Prostate gland (tissue), 2 donors: ENCODE measurements around the gene PRR23E.

Source experiments
- CTCF ChIP-seq, 4 experiments: fragments of 200-600 bp in 2 of 4; fragments of 450-650 bp in 2 of 4; sonication (generic) in 2 of 4; IDR thresholded peaks; 1 replicate in 3 of 4; 2 replicates in 1 of 4; pipeline ENCODE4 v1.5.1; 2016 to 2019; ENCODE audit warnings: antibody characterized with exemption in 4 of 4, mild to moderate bottlenecking in 2 of 4, moderate library complexity in 2 of 4
- POLR2A ChIP-seq: fragments of 450-650 bp; IDR thresholded peaks from one replicate; pipeline ENCODE4 v1.6.1; 2016; ENCODE audit warnings: antibody characterized with exemption, mild to moderate bottlenecking
- POLR2AphosphoS5 ChIP-seq: sonication (generic); formaldehyde crosslinking; IDR thresholded peaks from one replicate; pipeline ENCODE4 v1.6.1; 2017; ENCODE audit warnings: antibody characterized with exemption

GRCh38 chr3:127216415-127217261 is 23.7 kb downstream of the PRR23E start:
- TF ChIP-seq CTCF (IDR thresholded peaks at IDR 0.05) (no peak), POLR2A (no peak), POLR2AphosphoS5 (no peak)
